ENCODE measurements around the gene BMAL2.

Gene BMAL2

DNA sequence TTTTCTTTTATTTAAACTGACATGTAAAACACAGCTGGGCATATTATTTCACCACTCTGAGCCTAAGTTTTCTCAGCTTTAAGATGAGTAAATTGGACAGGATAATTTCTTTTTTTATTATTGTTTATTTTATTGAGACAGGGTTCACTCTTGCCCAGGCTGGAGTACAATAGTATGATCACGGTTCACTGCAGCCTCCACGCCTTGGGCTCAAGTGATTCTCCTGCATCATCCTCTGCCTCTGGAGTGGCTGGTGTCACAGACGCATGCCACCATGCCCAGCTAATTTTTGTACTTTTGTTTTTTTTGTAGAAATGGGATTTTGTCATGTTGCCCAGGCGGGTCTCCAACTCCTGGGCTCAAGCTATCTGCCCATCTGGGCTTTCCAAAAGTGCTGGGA, 12.7 kb downstream of the BMAL2 start:
- Histone ChIP-seq H3K36me3 (no peaks in the 10 kb centered on the region), H3K27me3 (ENCODE audit: insufficient read depth, low read depth, severe bottlenecking) (no peaks in the 10 kb centered on the region), H3K9me3 (ENCODE audit: severe bottlenecking) (peaks cover 3% of the 10 kb centered on the region), H3K4me3 (ENCODE audit: low read depth, low read length) (no peak overlapping the region), H3K27ac (no peak overlapping the region)
- TF ChIP-seq, protein P1, sequence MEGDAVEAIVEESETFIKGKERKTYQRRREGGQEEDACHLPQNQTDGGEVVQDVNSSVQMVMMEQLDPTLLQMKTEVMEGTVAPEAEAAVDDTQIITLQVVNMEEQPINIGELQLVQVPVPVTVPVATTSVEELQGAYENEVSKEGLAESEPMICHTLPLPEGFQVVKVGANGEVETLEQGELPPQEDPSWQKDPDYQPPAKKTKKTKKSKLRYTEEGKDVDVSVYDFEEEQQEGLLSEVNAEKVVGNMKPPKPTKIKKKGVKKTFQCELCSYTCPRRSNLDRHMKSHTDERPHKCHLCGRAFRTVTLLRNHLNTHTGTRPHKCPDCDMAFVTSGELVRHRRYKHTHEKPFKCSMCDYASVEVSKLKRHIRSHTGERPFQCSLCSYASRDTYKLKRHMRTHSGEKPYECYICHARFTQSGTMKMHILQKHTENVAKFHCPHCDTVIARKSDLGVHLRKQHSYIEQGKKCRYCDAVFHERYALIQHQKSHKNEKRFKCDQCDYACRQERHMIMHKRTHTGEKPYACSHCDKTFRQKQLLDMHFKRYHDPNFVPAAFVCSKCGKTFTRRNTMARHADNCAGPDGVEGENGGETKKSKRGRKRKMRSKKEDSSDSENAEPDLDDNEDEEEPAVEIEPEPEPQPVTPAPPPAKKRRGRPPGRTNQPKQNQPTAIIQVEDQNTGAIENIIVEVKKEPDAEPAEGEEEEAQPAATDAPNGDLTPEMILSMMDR (IDR thresholded peaks at IDR 0.05; ENCODE audit: low read depth, low read length): no peak
- no peak for DNase-seq

DNA sequence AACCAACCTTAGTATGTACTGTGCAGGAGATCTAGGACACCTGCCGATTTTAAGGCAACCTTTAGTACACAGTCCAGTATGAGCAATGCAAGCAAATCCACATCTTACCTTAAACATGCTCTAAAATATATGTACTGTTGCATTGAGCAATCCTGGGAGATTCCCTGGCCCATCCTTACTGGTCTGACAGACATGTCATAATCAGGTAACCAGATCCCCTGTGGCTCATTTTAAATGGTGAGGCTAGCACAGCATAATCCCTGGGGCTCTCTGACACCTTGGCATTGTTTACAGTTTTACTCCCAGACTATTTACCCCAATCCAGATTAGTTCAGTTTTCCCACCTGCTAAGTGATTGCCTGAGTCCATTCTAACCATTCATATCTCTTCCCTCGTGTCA, 15.1 kb downstream of the BMAL2 start:
- Histone ChIP-seq H3K4me3 (ENCODE audit: low read depth, low read length) (no peak overlapping the region), H3K36me3 (no peaks in the 10 kb centered on the region), H3K27me3 (ENCODE audit: insufficient read depth, low read depth, severe bottlenecking) (no peaks in the 10 kb centered on the region), H3K9me3 (ENCODE audit: severe bottlenecking) (peaks cover 3% of the 10 kb centered on the region), H3K27ac (no peak overlapping the region)
- TF ChIP-seq, protein P1 (IDR thresholded peaks at IDR 0.05; ENCODE audit: low read depth, low read length): no peak
- DNase-seq: peak; percentile 28

DNA sequence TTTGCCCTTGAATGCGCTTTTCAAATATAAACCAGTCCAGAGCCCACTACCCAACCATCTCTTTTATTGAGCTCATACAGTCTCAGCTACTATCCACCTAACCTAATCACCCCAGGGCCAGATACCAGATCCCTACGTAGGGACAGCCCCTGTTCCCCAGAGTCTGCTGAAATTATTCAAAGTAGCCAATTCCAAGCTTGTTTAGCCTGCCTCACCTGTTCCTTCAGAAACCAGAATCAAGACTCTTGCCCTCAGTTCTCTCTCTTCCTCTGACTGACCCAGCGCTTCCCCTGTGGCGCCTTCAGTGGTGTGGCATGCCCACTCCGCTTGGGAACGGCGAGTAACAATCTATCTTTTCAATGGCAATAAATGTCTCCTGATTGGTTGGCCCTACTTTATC, 18.8 kb downstream of the BMAL2 start:
- Histone ChIP-seq H3K27me3 (ENCODE audit: insufficient read depth, low read depth, severe bottlenecking) (no peaks in the 10 kb centered on the region), H3K27ac (no peak overlapping the region), H3K9me3 (ENCODE audit: severe bottlenecking) (no peaks in the 10 kb centered on the region), H3K4me3 (ENCODE audit: low read depth, low read length) (no peak overlapping the region), H3K36me3 (no peaks in the 10 kb centered on the region)
- no peak for DNase-seq
- TF ChIP-seq, protein P1 (IDR thresholded peaks at IDR 0.05; ENCODE audit: low read depth, low read length): no peak

DNA sequence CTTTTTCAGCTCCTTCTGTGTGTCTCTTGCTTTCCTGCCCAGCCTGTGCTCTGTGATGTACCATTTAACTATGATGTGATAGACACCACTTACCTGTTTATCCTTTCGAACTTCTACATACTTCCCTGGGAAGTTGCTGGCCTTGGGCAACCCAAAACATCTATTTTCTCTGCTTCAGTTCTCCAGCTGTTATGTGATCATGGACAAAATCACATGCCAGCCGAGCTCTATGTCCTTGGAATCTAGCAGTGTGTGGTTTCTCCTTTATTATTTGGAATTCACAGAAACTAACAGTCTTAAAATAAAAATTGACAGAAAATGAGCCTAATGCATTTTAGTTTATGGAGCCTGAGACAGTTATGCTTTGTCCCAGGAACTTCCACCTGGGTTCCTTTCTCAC, 22.9 kb downstream of the BMAL2 start:
- H3K4me3 ChIP-seq (ENCODE audit: low read depth, low read length): no peak overlapping the region
- no peaks in the 10 kb centered on the region for H3K27me3 ChIP-seq (ENCODE audit: insufficient read depth, low read depth, severe bottlenecking)
- no peak overlapping the region for H3K27ac ChIP-seq
- no peaks in the 10 kb centered on the region for H3K36me3 ChIP-seq
- DNase-seq: no peak
- H3K9me3 ChIP-seq (ENCODE audit: severe bottlenecking): no peaks in the 10 kb centered on the region
- TF ChIP-seq, protein P1 (IDR thresholded peaks at IDR 0.05; ENCODE audit: low read depth, low read length): no peak

DNA sequence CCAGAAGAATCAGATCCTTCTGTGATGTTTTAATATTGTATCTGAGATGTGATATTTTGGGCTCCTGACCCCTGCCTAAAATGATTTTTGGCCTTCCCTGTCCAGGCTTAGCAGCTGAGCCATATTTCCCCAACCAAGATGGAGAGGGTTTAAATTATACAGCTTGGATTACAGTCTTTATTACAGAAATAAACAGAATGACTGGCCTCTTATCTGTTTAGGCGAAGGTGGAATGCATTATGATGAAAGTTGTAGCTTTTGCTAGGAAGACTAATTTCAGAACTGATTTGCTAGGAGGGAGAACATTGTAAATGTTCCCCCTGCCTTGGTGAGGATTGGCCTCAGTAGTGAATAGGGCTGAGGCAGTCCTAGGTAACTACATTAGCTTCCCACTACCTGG, 23.3 kb downstream of the BMAL2 start:
- Histone ChIP-seq H3K4me3 (ENCODE audit: low read depth, low read length) (no peak overlapping the region), H3K36me3 (no peaks in the 10 kb centered on the region), H3K27ac (no peak overlapping the region), H3K9me3 (ENCODE audit: severe bottlenecking) (no peaks in the 10 kb centered on the region), H3K27me3 (ENCODE audit: insufficient read depth, low read depth, severe bottlenecking) (no peaks in the 10 kb centered on the region)
- TF ChIP-seq, protein P1 (IDR thresholded peaks at IDR 0.05; ENCODE audit: low read depth, low read length): no peak
- DNase-seq: no peak

DNA sequence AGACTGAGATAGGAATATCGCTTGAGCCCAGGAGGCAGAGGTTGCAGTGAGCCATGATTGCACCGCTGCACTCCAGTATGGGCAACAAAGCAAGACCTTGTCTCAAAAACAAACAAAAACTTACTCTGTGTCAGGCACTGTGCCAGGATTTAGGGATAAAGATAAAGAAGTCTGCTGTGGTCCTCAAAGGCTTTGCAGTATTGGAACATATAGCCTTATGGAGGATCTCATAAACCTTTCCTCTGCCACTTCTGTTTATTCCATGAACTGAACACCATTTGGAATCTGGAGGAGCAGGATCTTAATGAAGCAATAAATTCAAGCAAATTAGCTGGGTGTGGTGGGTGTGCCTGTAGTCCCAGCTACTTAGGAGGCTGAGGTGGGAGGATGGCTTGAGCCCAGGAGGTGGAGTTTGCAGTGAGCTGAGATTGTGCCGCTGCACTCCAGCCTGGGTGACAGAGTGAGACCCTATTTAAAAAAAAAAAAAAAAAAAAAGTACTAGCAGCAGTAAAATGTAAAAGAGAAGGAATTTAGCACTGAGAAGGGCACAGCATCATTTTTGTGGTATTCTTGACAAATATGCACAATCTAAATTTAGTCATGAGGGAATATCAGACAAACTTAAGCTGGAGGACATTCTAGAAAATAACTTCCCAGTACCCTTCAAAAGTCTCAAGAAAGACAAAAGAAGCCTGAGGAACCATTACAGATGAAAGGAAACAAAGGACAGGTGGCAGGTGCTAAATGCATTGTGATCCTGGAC, 27.1 kb downstream of the BMAL2 start:
- H3K4me3 ChIP-seq (ENCODE audit: low read depth, low read length): no peak overlapping the region
- TF ChIP-seq, protein P1 (IDR thresholded peaks at IDR 0.05; ENCODE audit: low read depth, low read length): no peak
- H3K27ac ChIP-seq: no peak overlapping the region
- DNase-seq: no peak
- H3K9me3 ChIP-seq (ENCODE audit: severe bottlenecking): no peaks in the 10 kb centered on the region
- no peaks in the 10 kb centered on the region for H3K36me3 ChIP-seq
- H3K27me3 ChIP-seq (ENCODE audit: insufficient read depth, low read depth, severe bottlenecking): no peaks in the 10 kb centered on the region
